ENCODE measurements around the gene CDS2. TPM values are rescaled to one million over a fixed set of nuclear protein-coding genes. Genes with fewer than 3 reads are reported as not detected.
"Not testable (repeated sequence)": the region's sequence is repeated elsewhere in the genome, so short reads cannot be mapped to it uniquely, and the experiment has no call there.

CDS2 gene
- total RNA-seq, 4 donors from 2014 or later: 59.8 to 102 (median 73.9) TPM

DNA sequence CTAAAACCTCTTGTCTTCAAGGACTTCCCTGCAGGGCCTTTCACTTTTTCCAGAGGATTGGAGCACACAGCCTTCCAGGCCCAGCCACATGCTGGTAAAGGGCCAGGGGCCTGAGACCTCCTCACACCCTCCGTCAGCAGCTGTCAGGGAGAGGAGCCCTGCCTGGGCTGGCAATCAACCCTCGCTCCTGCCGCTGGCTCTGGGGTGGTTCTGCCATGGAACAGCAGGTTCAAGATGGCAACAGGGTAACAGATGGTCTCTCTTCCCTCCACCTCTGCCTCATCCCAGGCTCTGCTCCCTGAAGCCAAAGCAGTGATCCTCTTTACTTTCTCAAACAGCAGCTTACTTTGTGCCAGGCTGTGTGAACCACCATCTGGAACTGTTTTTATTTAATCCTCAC lies 30.9 kb upstream of the CDS2 start:
- no peak overlapping the region for H3K27ac ChIP-seq
- no peak for TF ChIP-seq POLR2AphosphoS5 (IDR thresholded peaks at IDR 0.05)
- no peak for TF ChIP-seq POLR2A (IDR thresholded peaks at IDR 0.05)
- no peak for TF ChIP-seq CTCF (IDR thresholded peaks at IDR 0.05)
- no peak for TF ChIP-seq EP300 (IDR thresholded peaks at IDR 0.05)
- peaks cover 0 to 3% (median 0%) of the 10 kb centered on the region in 3 donors for H3K4me1 ChIP-seq
- H3K36me3 ChIP-seq: peaks cover 0 to 87% of the 10 kb centered on the region in 2 donors
- H3K4me3 ChIP-seq: no peak overlapping the region
- WGBS, 2 donors (ENCODE audit: low coverage in 1 of 2): 100% methylated on average over 1 to 2 of the region's 3 CpGs
- H3K9me3 ChIP-seq: no peaks in the 10 kb centered on the region
- no peaks in the 10 kb centered on the region for H3K27me3 ChIP-seq
- no peak for ATAC-seq

DNA sequence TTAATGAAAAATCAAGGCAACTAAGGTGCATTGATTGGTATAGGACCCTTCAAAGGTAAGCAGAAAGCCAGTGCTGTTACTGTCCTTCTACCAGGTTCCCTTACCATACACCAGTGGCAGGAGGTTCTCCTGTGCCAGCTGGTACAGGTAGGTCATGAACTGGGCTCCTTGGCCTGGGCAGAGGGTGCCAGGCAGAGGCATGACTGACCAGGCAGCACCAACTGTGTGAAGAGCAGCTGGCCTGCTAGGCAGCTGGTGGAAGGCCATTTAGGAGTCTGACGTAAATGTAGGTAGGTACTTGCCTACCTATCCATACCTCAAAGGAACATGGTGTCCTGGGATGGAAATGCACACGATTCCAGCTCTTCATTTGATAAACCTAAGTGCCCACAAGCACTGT lies 30.3 kb upstream of the CDS2 start:
- Histone ChIP-seq H3K4me1 (peaks cover 0 to 4% (median 0%) of the 10 kb centered on the region in 3 donors), H3K4me3 (no peak overlapping the region), H3K36me3 (peaks cover 0 to 87% of the 10 kb centered on the region in 2 donors), H3K9me3 (no peaks in the 10 kb centered on the region), H3K27ac (no peak overlapping the region), H3K27me3 (no peaks in the 10 kb centered on the region)
- TF ChIP-seq EP300 (IDR thresholded peaks at IDR 0.05): no peak
- no peak for TF ChIP-seq CTCF (IDR thresholded peaks at IDR 0.05)
- TF ChIP-seq POLR2A (IDR thresholded peaks at IDR 0.05): no peak
- no peak for ATAC-seq
- WGBS, 2 donors (ENCODE audit: low coverage in 1 of 2): 100% methylated on average over 1 of the region's 2 CpGs; no CpG with 5 or more reads in 1 of the 2 donors

DNA sequence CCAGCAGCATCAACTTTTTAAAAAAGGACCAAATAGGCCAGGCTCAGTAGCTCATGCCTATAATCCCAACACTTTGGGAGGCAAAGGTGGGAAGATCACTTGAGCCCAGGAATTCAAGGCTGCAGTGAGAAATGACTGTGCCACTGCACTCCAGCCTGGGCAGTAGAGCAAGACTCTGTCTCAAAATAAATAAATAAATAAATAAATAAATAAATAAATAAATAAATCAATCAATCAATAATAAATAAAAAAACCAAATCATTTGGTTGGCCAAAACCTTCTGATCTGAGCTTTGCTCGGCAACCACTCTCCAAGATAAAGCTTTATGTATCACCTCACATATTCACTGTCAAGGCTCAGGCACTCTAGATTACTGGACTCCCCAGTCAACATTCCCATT lies 27.8 kb upstream of the CDS2 start:
- H3K27me3 ChIP-seq, ATAC-seq, H3K27ac ChIP-seq, H3K4me3 ChIP-seq, H3K4me1 ChIP-seq, H3K9me3 ChIP-seq: not testable (repeated sequence)
- H3K36me3 ChIP-seq: peaks cover 0 to 92% of the 10 kb centered on the region in 2 donors
- 92 to 100% methylated on average over 1 of the region's 1 CpG for WGBS, 2 donors (ENCODE audit: low coverage in 1 of 2)

DNA sequence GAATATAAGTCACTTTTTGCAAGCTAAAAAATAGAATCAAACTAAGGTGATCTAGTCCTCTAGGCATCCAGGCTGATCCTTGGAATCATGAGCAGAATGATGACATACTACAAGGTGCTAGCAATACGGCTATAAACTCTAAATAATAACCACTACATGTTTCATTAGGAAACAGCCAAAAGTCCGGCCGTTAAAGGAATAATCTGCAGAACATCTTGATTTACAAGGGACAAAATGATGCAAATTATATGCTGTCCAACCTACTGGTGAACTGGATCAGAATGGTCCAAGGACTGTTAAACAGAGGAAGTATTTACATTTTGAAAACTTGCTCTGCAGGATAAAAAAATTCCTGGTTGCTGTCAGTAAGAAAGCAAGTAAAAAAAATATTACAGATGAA lies 26.9 kb upstream of the CDS2 start:
- H3K9me3 ChIP-seq, H3K27ac ChIP-seq, H3K4me3 ChIP-seq, H3K27me3 ChIP-seq, H3K4me1 ChIP-seq, ATAC-seq: not testable (repeated sequence)
- 73 to 93% methylated on average over 3 of the region's 3 CpGs for WGBS, 2 donors (ENCODE audit: low coverage in 1 of 2)
- H3K36me3 ChIP-seq: peaks cover 0 to 94% of the 10 kb centered on the region in 2 donors

- no peak for TF ChIP-seq EP300 (IDR thresholded peaks at IDR 0.05)
- TF ChIP-seq CTCF (IDR thresholded peaks at IDR 0.05): peak; percentile 77 to 96 (median 84)
- H3K27ac ChIP-seq: peak overlapping the region in 1 of 4 donors; percentile 41
- 6 to 10% methylated on average over 8 of the region's 9 CpGs for WGBS, 2 donors (ENCODE audit: low coverage in 1 of 2)
- no peaks in the 10 kb centered on the region for H3K27me3 ChIP-seq
- H3K36me3 ChIP-seq: peaks cover 0 to 94% of the 10 kb centered on the region in 2 donors
- peak; percentile 67 for ATAC-seq
- no peak overlapping the region for H3K4me3 ChIP-seq
- H3K9me3 ChIP-seq: no peaks in the 10 kb centered on the region
- H3K4me1 ChIP-seq: peaks cover 0 to 7% (median 0%) of the 10 kb centered on the region in 3 donors
Observed at GRCh38 chr20:5100684-5101347, 26.0 kb upstream of the CDS2 start.

- peaks cover 0 to 7% (median 0%) of the 10 kb centered on the region in 3 donors for H3K4me1 ChIP-seq
- peaks cover 0 to 94% of the 10 kb centered on the region in 2 donors for H3K36me3 ChIP-seq
Observed at GRCh38 chr20:5104479-5104878, 22.3 kb upstream of the CDS2 start.

More at GRCh38 chr20:5104479-5104878, 22.3 kb upstream of the CDS2 start:
- 93% methylated on average over 2 of the region's 2 CpGs; no CpG with 5 or more reads in 1 of the 2 donors for WGBS, 2 donors (ENCODE audit: low coverage in 1 of 2)
- no peak for ATAC-seq
- Histone ChIP-seq H3K4me3 (no peak overlapping the region), H3K27ac (no peak overlapping the region), H3K9me3 (no peaks in the 10 kb centered on the region), H3K27me3 (no peaks in the 10 kb centered on the region)
- TF ChIP-seq POLR2AphosphoS5 (IDR thresholded peaks at IDR 0.05) (no peak), EP300 (IDR thresholded peaks at IDR 0.05) (no peak), CTCF (IDR thresholded peaks at IDR 0.05) (no peak), POLR2A (IDR thresholded peaks at IDR 0.05) (no peak)
